Measurements from ENCODE around the gene YIPF1.

Gene YIPF1

DNA sequence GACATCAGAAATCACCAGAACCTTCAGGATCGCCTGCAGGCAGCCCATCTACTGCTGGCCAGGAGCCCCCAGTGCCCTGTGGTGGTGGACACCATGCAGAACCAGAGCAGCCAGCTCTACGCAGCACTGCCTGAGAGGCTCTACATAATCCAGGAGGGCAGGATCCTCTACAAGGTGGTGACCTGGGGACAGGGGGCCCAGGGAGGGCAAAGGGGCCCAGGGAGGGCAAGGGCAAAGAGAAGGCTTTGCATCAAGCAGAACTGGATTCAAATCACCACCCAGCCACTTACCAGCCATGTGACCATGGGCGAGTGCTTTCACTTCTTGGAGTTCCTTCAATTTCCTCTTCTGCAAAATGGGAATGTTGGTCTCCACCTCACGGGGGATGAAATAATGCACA is 16.5 kb upstream of the YIPF1 start:
- H3K36me3 ChIP-seq (replicated peaks; ENCODE audit: insufficient read depth, low read length), result no peaks in the 10 kb centered on the region
- H3K9ac ChIP-seq (ENCODE audit: low read length), result no peak overlapping the region
- no peaks in the 10 kb centered on the region for H3K4me1 ChIP-seq (ENCODE audit: low read length)
- H2AFZ ChIP-seq (ENCODE audit: low read length), result no peak overlapping the region
- TF ChIP-seq EZH2phosphoT487 (IDR thresholded peaks at IDR 0.05; ENCODE audit: low read length) (no peak), EZH2 (optimal IDR thresholded peaks at IDR 0.05; ENCODE audit: low read depth, low read length) (no peak)
- TF ChIP-seq, protein P1, sequence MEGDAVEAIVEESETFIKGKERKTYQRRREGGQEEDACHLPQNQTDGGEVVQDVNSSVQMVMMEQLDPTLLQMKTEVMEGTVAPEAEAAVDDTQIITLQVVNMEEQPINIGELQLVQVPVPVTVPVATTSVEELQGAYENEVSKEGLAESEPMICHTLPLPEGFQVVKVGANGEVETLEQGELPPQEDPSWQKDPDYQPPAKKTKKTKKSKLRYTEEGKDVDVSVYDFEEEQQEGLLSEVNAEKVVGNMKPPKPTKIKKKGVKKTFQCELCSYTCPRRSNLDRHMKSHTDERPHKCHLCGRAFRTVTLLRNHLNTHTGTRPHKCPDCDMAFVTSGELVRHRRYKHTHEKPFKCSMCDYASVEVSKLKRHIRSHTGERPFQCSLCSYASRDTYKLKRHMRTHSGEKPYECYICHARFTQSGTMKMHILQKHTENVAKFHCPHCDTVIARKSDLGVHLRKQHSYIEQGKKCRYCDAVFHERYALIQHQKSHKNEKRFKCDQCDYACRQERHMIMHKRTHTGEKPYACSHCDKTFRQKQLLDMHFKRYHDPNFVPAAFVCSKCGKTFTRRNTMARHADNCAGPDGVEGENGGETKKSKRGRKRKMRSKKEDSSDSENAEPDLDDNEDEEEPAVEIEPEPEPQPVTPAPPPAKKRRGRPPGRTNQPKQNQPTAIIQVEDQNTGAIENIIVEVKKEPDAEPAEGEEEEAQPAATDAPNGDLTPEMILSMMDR (IDR thresholded peaks at IDR 0.05; ENCODE audit: low read length), result no peak
- H4K20me1 ChIP-seq (ENCODE audit: insufficient read depth, low read length), result no peaks in the 10 kb centered on the region
- no peaks in the 10 kb centered on the region for H3F3A ChIP-seq (ENCODE audit: insufficient read depth, low read length)
- no peak overlapping the region for H3K27ac ChIP-seq (ENCODE audit: low read length)
- H3K27me3 ChIP-seq (replicated peaks; ENCODE audit: insufficient read depth, low read length), result no peaks in the 10 kb centered on the region
- H3K9me2 ChIP-seq (replicated peaks; ENCODE audit: insufficient read depth, low read length), result no peaks in the 10 kb centered on the region
- no peak for DNase-seq
- no peaks in the 10 kb centered on the region for H3K79me2 ChIP-seq (ENCODE audit: low read length)
- no peaks in the 10 kb centered on the region for H3K9me3 ChIP-seq (replicated peaks; ENCODE audit: insufficient read depth, low read length)
- H3K4me3 ChIP-seq (ENCODE audit: low read length), result no peak overlapping the region
- H3K4me2 ChIP-seq (ENCODE audit: low read depth, low read length), result no peak overlapping the region

DNA sequence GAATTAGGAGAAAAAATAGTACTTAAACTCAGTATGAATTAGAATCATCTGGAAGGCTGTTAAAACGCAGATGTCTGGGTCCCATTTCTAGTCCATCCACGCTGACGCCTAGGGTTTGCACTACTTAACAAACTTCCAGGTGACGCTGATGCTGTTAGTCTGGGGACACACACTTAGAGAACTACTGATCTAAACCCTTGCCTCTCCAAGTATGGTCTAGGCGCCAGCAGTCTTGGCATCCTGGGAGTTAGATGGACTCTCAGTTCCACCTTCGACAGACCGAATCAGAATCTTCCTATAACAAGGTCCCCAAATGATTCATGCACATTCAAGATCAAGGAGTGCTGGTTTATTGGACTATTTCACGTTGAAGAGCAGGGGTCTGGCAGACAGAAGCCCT is 15.9 kb upstream of the YIPF1 start:
- H3K79me2 ChIP-seq (ENCODE audit: low read length), result no peaks in the 10 kb centered on the region
- H3K27me3 ChIP-seq (replicated peaks; ENCODE audit: insufficient read depth, low read length), result no peaks in the 10 kb centered on the region
- H3K9me2 ChIP-seq (replicated peaks; ENCODE audit: insufficient read depth, low read length), result no peaks in the 10 kb centered on the region
- H3K9me3 ChIP-seq (replicated peaks; ENCODE audit: insufficient read depth, low read length), result no peaks in the 10 kb centered on the region
- H3F3A ChIP-seq (ENCODE audit: insufficient read depth, low read length), result no peaks in the 10 kb centered on the region
- no peak for TF ChIP-seq EZH2phosphoT487 (IDR thresholded peaks at IDR 0.05; ENCODE audit: low read length)
- TF ChIP-seq, protein P1 (IDR thresholded peaks at IDR 0.05; ENCODE audit: low read length), result no peak
- TF ChIP-seq EZH2 (optimal IDR thresholded peaks at IDR 0.05; ENCODE audit: low read depth, low read length), result no peak
- H3K27ac ChIP-seq (ENCODE audit: low read length), result no peak overlapping the region
- H3K9ac ChIP-seq (ENCODE audit: low read length), result no peak overlapping the region
- no peak for DNase-seq
- H4K20me1 ChIP-seq (ENCODE audit: insufficient read depth, low read length), result no peaks in the 10 kb centered on the region
- no peaks in the 10 kb centered on the region for H3K4me1 ChIP-seq (ENCODE audit: low read length)
- no peaks in the 10 kb centered on the region for H3K36me3 ChIP-seq (replicated peaks; ENCODE audit: insufficient read depth, low read length)
- no peak overlapping the region for H3K4me3 ChIP-seq (ENCODE audit: low read length)
- no peak overlapping the region for H2AFZ ChIP-seq (ENCODE audit: low read length)
- no peak overlapping the region for H3K4me2 ChIP-seq (ENCODE audit: low read depth, low read length)

DNA sequence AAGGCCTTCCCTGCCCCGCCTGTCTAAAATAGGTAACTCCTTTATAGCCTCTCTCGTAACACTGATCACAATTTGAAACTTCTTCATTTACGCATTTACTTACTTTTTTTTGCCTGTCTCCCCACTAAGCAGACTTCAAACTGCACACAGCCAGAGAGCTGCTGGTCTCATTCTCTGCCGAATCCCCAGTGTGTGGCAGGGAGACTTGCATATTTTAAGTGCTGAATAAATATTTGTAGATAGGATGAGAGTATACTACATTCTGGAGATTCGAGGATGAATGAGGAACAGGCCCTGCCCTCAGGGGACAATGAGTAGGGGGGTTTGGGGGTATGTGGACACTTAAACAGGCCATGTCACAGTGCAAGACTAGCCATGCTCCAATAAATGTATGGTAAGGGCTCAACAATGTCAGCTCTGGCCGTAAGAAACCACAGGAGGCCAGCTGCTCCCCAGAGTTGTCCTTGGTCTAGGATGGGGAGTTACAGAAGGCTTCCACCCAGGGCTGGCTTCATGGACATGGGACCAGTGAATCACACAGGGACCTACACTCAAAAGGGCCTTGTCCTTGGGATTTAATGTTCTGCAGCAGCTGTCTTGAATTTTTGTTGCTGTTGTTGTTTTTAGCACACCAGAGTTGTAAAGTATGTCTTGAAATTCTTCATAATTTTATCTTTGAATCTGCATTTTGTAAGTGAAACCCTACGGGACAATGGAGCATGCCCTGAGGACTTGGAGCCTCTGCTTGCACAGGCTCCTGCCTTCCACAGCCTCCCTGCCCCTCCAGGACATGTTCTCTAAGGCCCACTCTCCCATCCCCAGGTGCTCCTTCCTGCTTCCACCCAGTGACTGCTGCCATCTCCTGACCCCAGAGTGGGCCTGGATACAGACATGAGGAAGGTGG is 12.9 kb upstream of the YIPF1 start:
- Histone ChIP-seq H2AFZ (ENCODE audit: low read length) (no peak overlapping the region), H3K4me1 (ENCODE audit: low read length) (no peaks in the 10 kb centered on the region), H3K4me2 (ENCODE audit: low read depth, low read length) (no peak overlapping the region), H3F3A (ENCODE audit: insufficient read depth, low read length) (no peaks in the 10 kb centered on the region), H4K20me1 (ENCODE audit: insufficient read depth, low read length) (no peaks in the 10 kb centered on the region), H3K4me3 (ENCODE audit: low read length) (no peak overlapping the region), H3K9me3 (replicated peaks; ENCODE audit: insufficient read depth, low read length) (no peaks in the 10 kb centered on the region), H3K27ac (ENCODE audit: low read length) (no peak overlapping the region), H3K9ac (ENCODE audit: low read length) (no peak overlapping the region), H3K79me2 (ENCODE audit: low read length) (no peaks in the 10 kb centered on the region), H3K36me3 (replicated peaks; ENCODE audit: insufficient read depth, low read length) (no peaks in the 10 kb centered on the region), H3K9me2 (replicated peaks; ENCODE audit: insufficient read depth, low read length) (no peaks in the 10 kb centered on the region), H3K27me3 (replicated peaks; ENCODE audit: insufficient read depth, low read length) (no peaks in the 10 kb centered on the region)
- TF ChIP-seq EZH2 (optimal IDR thresholded peaks at IDR 0.05; ENCODE audit: low read depth, low read length) (no peak), EZH2phosphoT487 (IDR thresholded peaks at IDR 0.05; ENCODE audit: low read length) (no peak)
- TF ChIP-seq, protein P1 (IDR thresholded peaks at IDR 0.05; ENCODE audit: low read length), result no peak
- DNase-seq, result no peak
